ENCODE measurements around the gene SORBS2.

- no peak for TF ChIP-seq POLR2AphosphoS5 (IDR thresholded peaks at IDR 0.05; ENCODE audit: low read depth, low read length)
- TF ChIP-seq TAF1 (IDR thresholded peaks at IDR 0.05; ENCODE audit: low read depth, low read length): no peak
Observed at GRCh38 chr4:185713272-185713671, 98.7 kb downstream of the SORBS2 start.

Measured in GM12891 (cell line).